ENCODE results near the gene JARID2. TPM values are rescaled to one million over a fixed set of nuclear protein-coding genes. Genes with fewer than 3 reads are reported as not detected.

Gene JARID2
- polyA plus RNA-seq, 1 donor (not counting 4 experiments of a cell fraction or from before 2014, with no cell fraction given): 11.0 TPM

DNA sequence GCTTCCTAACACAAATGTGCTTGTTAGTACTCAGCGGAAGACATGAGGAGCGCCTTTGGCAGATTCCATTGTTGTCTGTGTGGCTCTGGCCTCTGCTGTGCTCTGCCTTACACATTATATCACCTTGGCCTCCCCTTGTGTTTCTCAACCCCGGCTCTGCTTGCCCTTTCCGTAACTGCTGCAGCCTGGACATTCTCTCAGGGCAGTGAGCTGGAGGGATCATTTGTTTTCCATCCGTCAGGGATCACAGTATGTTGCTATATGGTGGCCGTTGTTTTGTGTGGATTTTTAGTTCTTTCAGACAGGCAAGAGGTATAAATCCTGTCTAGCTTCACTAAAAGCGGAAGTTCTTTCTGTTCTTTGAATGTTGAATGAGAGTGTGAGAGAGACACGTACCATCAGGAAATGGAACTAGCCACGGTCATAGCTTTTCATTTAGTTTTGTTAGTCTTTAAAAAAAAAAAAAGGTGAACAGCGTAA lies 175.1 kb downstream of the JARID2 start:
- FAIRE-seq: no peak
- Histone ChIP-seq H3K79me2 (ENCODE audit: control insufficient read depth, insufficient read depth, low read length) (peaks cover 62% of the 10 kb centered on the region), H3K9ac (ENCODE audit: control insufficient read depth, extremely low read depth, insufficient read depth, low read length) (no peak overlapping the region), H3K9me3 (ENCODE audit: control insufficient read depth, low read depth, low read length) (peaks cover 3% of the 10 kb centered on the region), H3K9me1 (ENCODE audit: control insufficient read depth, extremely low read depth, insufficient read depth, low read length) (no peaks in the 10 kb centered on the region), H4K20me1 (ENCODE audit: control insufficient read depth, extremely low read depth, insufficient read depth, low read length) (peaks cover 5% of the 10 kb centered on the region), H2AFZ (ENCODE audit: control insufficient read depth, low read length) (no peak overlapping the region), H3K4me2 (ENCODE audit: control insufficient read depth, extremely low read depth, insufficient read depth, low read depth, low read length) (no peak overlapping the region), H3K4me1 (ENCODE audit: control insufficient read depth, extremely low read depth, insufficient read depth, low read length) (peaks cover 14% of the 10 kb centered on the region), H3K27me3 (ENCODE audit: control insufficient read depth, extremely low read depth, insufficient read depth, low read length) (no peaks in the 10 kb centered on the region), H3K36me3 (ENCODE audit: control insufficient read depth in 2 of 2, extremely low read depth in 1 of 2, insufficient read depth in 2 of 2, low read length in 2 of 2) (no peaks in the 10 kb centered on the region), H3K27ac (ENCODE audit: control insufficient read depth, insufficient read depth, low read length) (no peak overlapping the region), H3K4me3 (ENCODE audit: control insufficient read depth in 2 of 3, extremely low read depth in 1 of 3, insufficient read depth in 2 of 3, low read depth in 1 of 3, low read length in 3 of 3) (no peak overlapping the region)
- no peak for DNase-seq (ENCODE audit: low read depth, low spot score)
- TF ChIP-seq, protein P1, sequence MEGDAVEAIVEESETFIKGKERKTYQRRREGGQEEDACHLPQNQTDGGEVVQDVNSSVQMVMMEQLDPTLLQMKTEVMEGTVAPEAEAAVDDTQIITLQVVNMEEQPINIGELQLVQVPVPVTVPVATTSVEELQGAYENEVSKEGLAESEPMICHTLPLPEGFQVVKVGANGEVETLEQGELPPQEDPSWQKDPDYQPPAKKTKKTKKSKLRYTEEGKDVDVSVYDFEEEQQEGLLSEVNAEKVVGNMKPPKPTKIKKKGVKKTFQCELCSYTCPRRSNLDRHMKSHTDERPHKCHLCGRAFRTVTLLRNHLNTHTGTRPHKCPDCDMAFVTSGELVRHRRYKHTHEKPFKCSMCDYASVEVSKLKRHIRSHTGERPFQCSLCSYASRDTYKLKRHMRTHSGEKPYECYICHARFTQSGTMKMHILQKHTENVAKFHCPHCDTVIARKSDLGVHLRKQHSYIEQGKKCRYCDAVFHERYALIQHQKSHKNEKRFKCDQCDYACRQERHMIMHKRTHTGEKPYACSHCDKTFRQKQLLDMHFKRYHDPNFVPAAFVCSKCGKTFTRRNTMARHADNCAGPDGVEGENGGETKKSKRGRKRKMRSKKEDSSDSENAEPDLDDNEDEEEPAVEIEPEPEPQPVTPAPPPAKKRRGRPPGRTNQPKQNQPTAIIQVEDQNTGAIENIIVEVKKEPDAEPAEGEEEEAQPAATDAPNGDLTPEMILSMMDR (optimal IDR thresholded peaks at IDR 0.05 in 1 of 3, IDR thresholded peaks at IDR 0.05 in 1 of 3, conservative IDR thresholded peaks at IDR 0.05 in 1 of 3; ENCODE audit: extremely low read depth in 1 of 3, insufficient read depth in 2 of 3, low read length in 3 of 3): no peak
- TF ChIP-seq EZH2 (IDR thresholded peaks at IDR 0.05; ENCODE audit: low read length): no peak
- dilution Hi-C loops (cut with MboI; ENCODE audit: extremely low pct_ligation_motif_present, low sequenced_read_pairs): no loop called here

DNA sequence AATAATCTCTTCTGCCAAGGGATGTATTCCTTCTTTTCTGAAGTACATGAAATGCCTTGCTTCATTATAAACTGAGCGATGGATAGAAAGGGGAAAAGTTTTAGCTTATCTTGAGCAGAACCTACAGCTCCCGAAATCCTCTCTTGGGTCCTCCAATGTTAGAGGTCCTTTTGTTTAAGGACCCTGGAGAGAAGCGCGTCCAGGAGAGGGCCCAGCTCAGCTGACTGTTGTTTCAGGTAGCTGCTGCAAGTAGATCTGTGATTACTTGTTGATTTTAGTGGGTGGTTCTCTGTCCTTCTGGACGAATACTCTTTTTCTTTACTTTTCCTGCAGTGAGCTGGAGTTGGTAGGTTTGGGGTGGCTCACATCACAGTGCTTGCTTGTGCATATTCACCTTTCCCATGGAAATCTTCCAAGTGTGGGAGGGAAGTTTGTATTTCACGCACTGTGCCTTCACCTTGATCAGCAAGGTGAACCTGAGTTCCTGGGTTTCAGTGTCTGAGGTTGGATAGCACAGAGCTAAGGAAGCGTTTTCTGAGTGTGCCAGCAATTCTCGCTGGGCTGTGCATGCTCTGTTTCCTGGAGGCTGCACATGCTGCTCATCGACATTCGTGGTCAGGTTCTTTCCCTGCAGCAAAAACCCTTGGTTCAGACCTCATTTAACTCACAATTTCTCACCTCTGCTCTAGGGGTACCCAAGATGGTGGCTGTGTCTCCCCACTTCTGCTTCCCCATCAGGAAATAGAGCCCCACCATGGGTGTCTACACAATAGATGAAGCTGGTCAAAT lies 176.3 kb downstream of the JARID2 start:
- Histone ChIP-seq H3K4me3 (ENCODE audit: control insufficient read depth in 2 of 3, extremely low read depth in 1 of 3, insufficient read depth in 2 of 3, low read depth in 1 of 3, low read length in 3 of 3) (no peak overlapping the region), H3K9me3 (ENCODE audit: control insufficient read depth, low read depth, low read length) (peaks cover 3% of the 10 kb centered on the region), H3K4me2 (ENCODE audit: control insufficient read depth, extremely low read depth, insufficient read depth, low read depth, low read length) (no peak overlapping the region), H2AFZ (ENCODE audit: control insufficient read depth, low read length) (no peak overlapping the region), H3K27me3 (ENCODE audit: control insufficient read depth, extremely low read depth, insufficient read depth, low read length) (no peaks in the 10 kb centered on the region), H3K27ac (ENCODE audit: control insufficient read depth, insufficient read depth, low read length) (no peak overlapping the region), H4K20me1 (ENCODE audit: control insufficient read depth, extremely low read depth, insufficient read depth, low read length) (peaks cover 5% of the 10 kb centered on the region), H3K4me1 (ENCODE audit: control insufficient read depth, extremely low read depth, insufficient read depth, low read length) (peaks cover 11% of the 10 kb centered on the region), H3K9me1 (ENCODE audit: control insufficient read depth, extremely low read depth, insufficient read depth, low read length) (no peaks in the 10 kb centered on the region), H3K36me3 (ENCODE audit: control insufficient read depth in 2 of 2, extremely low read depth in 1 of 2, insufficient read depth in 2 of 2, low read length in 2 of 2) (no peaks in the 10 kb centered on the region), H3K9ac (ENCODE audit: control insufficient read depth, extremely low read depth, insufficient read depth, low read length) (no peak overlapping the region), H3K79me2 (ENCODE audit: control insufficient read depth, insufficient read depth, low read length) (peaks cover 69% of the 10 kb centered on the region)
- TF ChIP-seq, protein P1 (optimal IDR thresholded peaks at IDR 0.05 in 1 of 3, IDR thresholded peaks at IDR 0.05 in 1 of 3, conservative IDR thresholded peaks at IDR 0.05 in 1 of 3; ENCODE audit: extremely low read depth in 1 of 3, insufficient read depth in 2 of 3, low read length in 3 of 3): no peak
- no peak for TF ChIP-seq EZH2 (IDR thresholded peaks at IDR 0.05; ENCODE audit: low read length)
- dilution Hi-C loops (cut with MboI; ENCODE audit: extremely low pct_ligation_motif_present, low sequenced_read_pairs): no loop called here
- FAIRE-seq (no peak), DNase-seq (ENCODE audit: low read depth, low spot score) (no peak)

All from keratinocyte (primary cell).